C4-2B (cell line): ENCODE results near the gene GADL1.

Experiments used
- CTCF ChIP-seq: fragments of 450-650 bp; conservative IDR thresholded peaks from 2 replicates; pipeline ENCODE4 v1.5.1; 2017; ENCODE audit warnings: mild to moderate bottlenecking
- ZFX ChIP-seq: fragments of 450-650 bp; IDR thresholded peaks from 2 replicates; pipeline ENCODE4 v1.6.1; 2017

GRCh38 chr3:30873671-30874070, 20.8 kb downstream of the GADL1 start:
- TF ChIP-seq CTCF (no peak), ZFX (no peak)
